GM19372 (cell line): ENCODE measurements around the gene PRR23A.

ENCODE experiments used
- ATAC-seq: cut with Tn5 transposase; IDR thresholded peaks from one replicate; pipeline ENCODE4 v1.9.1; 2021; ENCODE audit warnings: mild to moderate bottlenecking, low read depth, moderate library complexity; ENCODE audit not compliant: unreplicated experiment

PRR23A gene

DNA sequence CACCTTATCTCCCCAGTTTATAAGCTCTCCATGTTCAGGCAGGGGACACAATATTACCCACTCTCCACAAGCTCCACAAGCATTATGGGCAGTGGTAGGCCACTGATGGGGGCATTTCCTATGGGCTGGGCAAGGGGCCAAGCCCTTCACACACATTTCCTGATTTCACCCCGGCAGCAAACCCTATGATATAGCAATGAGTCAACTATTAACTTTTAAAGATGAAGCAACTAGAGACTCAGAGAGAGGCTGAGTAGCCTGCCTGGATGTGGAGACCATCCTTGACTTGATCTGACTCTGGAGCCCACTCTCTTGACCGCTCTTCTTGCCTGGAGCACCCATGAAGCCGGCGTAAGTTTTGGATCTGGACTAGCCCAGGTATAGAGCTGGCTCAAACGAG is 31.6 kb downstream of the PRR23A start:
- ATAC-seq: no peak

DNA sequence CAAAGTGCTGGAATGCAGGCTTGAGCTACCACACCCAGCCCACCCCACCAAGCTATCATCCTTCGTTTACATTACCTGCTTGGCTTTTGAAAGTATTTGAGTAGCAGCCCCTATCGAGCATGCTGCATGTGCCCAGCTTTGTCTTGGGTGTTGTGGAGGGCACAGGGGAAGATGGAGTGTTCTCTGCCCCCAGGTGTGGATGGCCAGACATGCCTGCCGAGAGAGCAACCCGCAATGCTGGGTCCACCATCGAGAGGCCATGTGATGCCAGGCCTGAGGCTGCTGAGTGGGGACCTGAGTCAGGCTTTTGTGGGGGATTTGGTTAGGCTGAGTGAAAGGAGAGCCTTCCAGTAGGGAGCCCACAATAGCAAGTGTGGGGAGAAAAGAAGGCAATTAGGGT is 33.1 kb downstream of the PRR23A start:
- ATAC-seq: no peak

DNA sequence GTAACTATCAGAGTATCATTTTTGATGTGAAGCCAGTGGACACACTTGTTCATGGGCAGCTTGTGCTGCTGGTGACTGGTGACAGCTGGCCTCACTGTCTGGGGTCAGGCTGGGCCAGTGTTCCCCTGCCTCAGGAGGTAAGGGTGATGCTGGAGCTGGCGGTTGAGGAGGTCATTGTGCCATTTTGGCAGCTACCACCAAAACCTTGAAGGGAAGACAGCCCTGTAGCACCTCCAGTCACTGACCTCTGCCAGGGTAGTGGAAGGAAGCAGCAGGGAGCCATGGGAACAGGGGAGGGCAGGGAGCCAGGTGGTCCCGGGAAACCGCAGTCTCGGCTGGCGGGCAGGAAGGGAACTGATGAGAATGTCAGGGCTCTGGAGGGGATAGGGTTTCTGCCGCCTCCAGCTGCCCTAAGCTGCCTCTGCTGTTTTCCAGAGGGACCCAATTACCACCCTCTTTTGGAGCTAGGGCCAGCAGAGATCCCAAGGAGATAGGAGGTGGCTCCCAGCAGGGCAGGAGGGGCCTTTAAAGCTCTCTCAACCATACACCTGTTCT is 34.2 kb downstream of the PRR23A start:
- no peak for ATAC-seq

- no peak for ATAC-seq
These were observed 41.1 kb downstream of the PRR23A start for GRCh38 chr3:138964923-138965322.

DNA sequence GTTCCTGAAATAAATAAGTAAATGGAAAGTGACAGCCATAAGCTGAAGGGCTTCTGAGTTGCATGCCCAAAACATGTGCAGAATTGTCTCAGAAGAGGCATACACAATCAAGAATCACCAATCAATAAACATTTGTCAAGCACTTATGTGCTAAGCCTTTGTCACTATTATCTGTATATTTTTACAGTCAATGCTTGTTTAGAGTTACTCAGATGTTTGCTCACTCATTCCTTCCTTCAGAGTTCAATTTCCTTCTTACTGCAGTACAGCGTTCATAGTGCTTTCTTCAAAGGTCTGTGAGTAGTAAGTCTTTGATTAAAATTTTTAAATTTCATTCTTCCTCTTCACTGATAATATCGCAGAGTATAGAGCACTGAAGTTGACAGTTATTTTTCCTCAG is 41.8 kb downstream of the PRR23A start:
- ATAC-seq: no peak

- no peak for ATAC-seq
These were observed 43.1 kb downstream of the PRR23A start for GRCh38 chr3:138962854-138963560.

DNA sequence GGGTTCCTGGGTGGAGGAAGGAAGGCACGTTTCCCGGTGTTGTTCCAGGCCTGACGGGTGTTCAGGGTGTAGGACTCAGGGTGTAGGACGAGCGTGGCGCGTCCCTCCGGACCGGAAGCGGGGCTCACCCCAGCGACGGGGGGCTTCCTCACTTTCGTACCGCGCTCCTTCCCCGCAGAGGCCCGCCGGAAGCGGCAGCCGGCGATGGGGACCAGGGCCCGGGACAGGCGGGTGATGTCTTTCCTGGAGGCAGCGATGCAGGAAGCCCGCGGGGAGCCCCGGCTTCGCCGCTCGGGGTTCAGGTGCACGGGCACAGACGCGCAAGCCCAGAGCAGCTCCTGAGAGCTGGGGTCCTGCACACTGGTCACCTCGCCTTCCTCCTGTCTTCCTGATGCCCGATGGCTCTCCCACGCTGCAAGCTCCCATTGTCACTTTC is 45.6 kb downstream of the PRR23A start:
- no peak for ATAC-seq
